Ascending aorta (tissue), 2 donors: ENCODE results near the gene HMG20A. TPM values are rescaled to one million over a fixed set of nuclear protein-coding genes. Genes with fewer than 3 reads are reported as not detected.
"Not testable (repeated sequence)": the region's sequence is repeated elsewhere in the genome, so short reads cannot be mapped to it uniquely, and the experiment has no call there.

Experiments
- DNase-seq, 2 donors: peaks; one replicate each; pipeline ENCODE4 v3.0.0-alpha.2; 2019; ENCODE audit warnings: low spot score in 2 of 2
- H3K27ac ChIP-seq, 2 donors: fragments of 200-600 bp; sonication (generic); one replicate each; pipeline ENCODE4 v1.5.1; 2016 to 2017; ENCODE audit warnings: mild to moderate bottlenecking in 1 of 2
- H3K27me3 ChIP-seq: fragments of 200-600 bp; sonication (generic); one replicate; pipeline ENCODE4 v1.5.1; 2017
- H3K36me3 ChIP-seq, 2 donors: fragments of 200-600 bp; sonication (generic); one replicate each; pipeline ENCODE4 v1.5.1; 2016
- H3K4me1 ChIP-seq, 2 donors: fragments of 200-600 bp; sonication (generic); one replicate each; pipeline ENCODE4 v1.5.1; 2016 to 2017; ENCODE audit warnings: mild to moderate bottlenecking in 1 of 2
- H3K4me3 ChIP-seq, 2 donors: fragments of 200-600 bp; sonication (generic); one replicate each; pipeline ENCODE4 v1.5.1; 2016 to 2017; ENCODE audit warnings: mild to moderate bottlenecking in 1 of 2
- H3K9me3 ChIP-seq, 2 donors: fragments of 200-600 bp; sonication (generic); one replicate each; pipeline ENCODE4 v1.5.1; 2016
- CTCF ChIP-seq, 3 experiments: fragments of 200-600 bp in 2 of 3; fragments of 450-650 bp in 1 of 3; sonication (generic) in 2 of 3; IDR thresholded peaks; one replicate each; pipeline ENCODE4 v1.5.1; 2016 to 2019; ENCODE audit warnings: antibody characterized with exemption in 3 of 3, mild to moderate bottlenecking in 1 of 3, moderate library complexity in 1 of 3
- intact Hi-C: fragments of 100-400 bp; cut with DNase I; formaldehyde crosslinking; loops from one replicate; pipeline ENCODE4 v1.15.1; 2023
- total RNA-seq: library from RNA; depleted of rRNA; stranded (reverse); fragments of >200 nt; gene quantifications from one replicate; pipeline ENCODE4 v1.1.0, GENCODE V29; 2016

The HMG20A gene
- total RNA-seq, 1 donor from 2014 or later = 17.7 TPM

DNA sequence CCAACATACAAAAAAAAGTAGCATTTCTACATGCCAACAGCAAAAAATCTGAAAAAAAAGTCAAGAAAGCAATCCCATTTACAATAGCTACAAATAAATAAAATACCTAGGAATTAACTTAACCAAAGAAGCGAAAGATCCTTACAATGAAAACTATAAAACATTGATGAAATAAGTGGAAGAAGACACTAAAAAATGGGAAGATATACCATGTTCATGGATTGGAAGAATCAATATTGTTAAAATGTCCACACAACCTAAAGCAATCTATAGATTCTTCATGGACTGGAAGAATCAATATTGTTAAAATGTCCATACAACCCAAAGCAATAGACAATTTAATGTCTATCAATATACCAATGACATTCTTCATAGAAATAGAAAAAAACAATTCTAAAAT is 21.8 kb upstream of the HMG20A start:
- no peak overlapping the region for H3K4me3 ChIP-seq
- intact Hi-C loops = no loop called here
- TF ChIP-seq CTCF (IDR thresholded peaks at IDR 0.05) = no peak
- H3K27me3 ChIP-seq = no peaks in the 10 kb centered on the region
- no peak for DNase-seq
- H3K4me1 ChIP-seq = no peaks in the 10 kb centered on the region
- H3K36me3 ChIP-seq = no peaks in the 10 kb centered on the region
- no peak overlapping the region for H3K27ac ChIP-seq
- H3K9me3 ChIP-seq = peaks cover 10 to 52% of the 10 kb centered on the region in 2 donors

- no peaks in the 10 kb centered on the region for H3K27me3 ChIP-seq
- H3K27ac ChIP-seq = no peak overlapping the region
- H3K9me3 ChIP-seq = peaks cover 10 to 40% of the 10 kb centered on the region in 2 donors
- TF ChIP-seq CTCF (IDR thresholded peaks at IDR 0.05) = no peak
- H3K4me1 ChIP-seq = no peaks in the 10 kb centered on the region
- no peaks in the 10 kb centered on the region for H3K36me3 ChIP-seq
- DNase-seq = no peak
- H3K4me3 ChIP-seq = no peak overlapping the region
- intact Hi-C loops = no loop called here
Measured at GRCh38 chr15:77400258-77400657, 20.4 kb upstream of the HMG20A start.

- H3K36me3 ChIP-seq = no peaks in the 10 kb centered on the region
- peaks cover 10 to 26% of the 10 kb centered on the region in 2 donors for H3K9me3 ChIP-seq
- H3K4me1 ChIP-seq = no peaks in the 10 kb centered on the region
- intact Hi-C loops = no loop called here
- no peak for TF ChIP-seq CTCF (IDR thresholded peaks at IDR 0.05)
- no peak overlapping the region for H3K27ac ChIP-seq
- DNase-seq = no peak
- no peak overlapping the region for H3K4me3 ChIP-seq
- H3K27me3 ChIP-seq = no peaks in the 10 kb centered on the region
Measured at GRCh38 chr15:77402740-77403379, 17.8 kb upstream of the HMG20A start.

- DNase-seq, H3K36me3 ChIP-seq, intact Hi-C loops, H3K27ac ChIP-seq, H3K4me3 ChIP-seq, H3K4me1 ChIP-seq, H3K9me3 ChIP-seq, H3K27me3 ChIP-seq: not testable (repeated sequence)
Measured at GRCh38 chr15:77406173-77406759, 14.4 kb upstream of the HMG20A start.

- H3K9me3 ChIP-seq = no peaks in the 10 kb centered on the region
- no peak overlapping the region for H3K4me3 ChIP-seq
- no peak for DNase-seq
- no peaks in the 10 kb centered on the region for H3K27me3 ChIP-seq
- H3K4me1 ChIP-seq = no peaks in the 10 kb centered on the region
- H3K36me3 ChIP-seq = no peaks in the 10 kb centered on the region
- H3K27ac ChIP-seq = no peak overlapping the region
- intact Hi-C loops = no loop called here
- TF ChIP-seq CTCF (IDR thresholded peaks at IDR 0.05) = no peak
Measured at GRCh38 chr15:77406846-77407245, 13.8 kb upstream of the HMG20A start.

GRCh38 chr15:77409259-77410156 is 11.2 kb upstream of the HMG20A start:
- no peaks in the 10 kb centered on the region for H3K9me3 ChIP-seq
- H3K4me3 ChIP-seq = no peak overlapping the region
- no peaks in the 10 kb centered on the region for H3K4me1 ChIP-seq
- no peak for DNase-seq
- no peak for TF ChIP-seq CTCF (IDR thresholded peaks at IDR 0.05)
- H3K36me3 ChIP-seq = no peaks in the 10 kb centered on the region
- H3K27me3 ChIP-seq = no peaks in the 10 kb centered on the region
- intact Hi-C loops = loop anchor here (10.0 kb wide), 1 partner anchor 665 kb away; the partner anchor contains the start of gene TBC1D2B
- no peak overlapping the region for H3K27ac ChIP-seq

GRCh38 chr15:77410157-77410500 is 10.6 kb upstream of the HMG20A start:
- H3K4me1 ChIP-seq, H3K36me3 ChIP-seq, H3K9me3 ChIP-seq, H3K27ac ChIP-seq, H3K4me3 ChIP-seq, DNase-seq, H3K27me3 ChIP-seq: not testable (repeated sequence)
- intact Hi-C loops = loop anchor here (10.0 kb wide), 1 partner anchor 665 kb away; the partner anchor contains the start of gene TBC1D2B
